HepG2 (cell line): ENCODE results near the gene AP4M1. TPM values are rescaled to one million over a fixed set of nuclear protein-coding genes. Genes with fewer than 3 reads are reported as not detected.

Experiments
- CREB1 ChIP-seq, 2 experiments: fragments of 450-650 bp in 1 of 2; IDR thresholded peaks; 2 replicates each; pipeline ENCODE4 v1.6.1; 2016 to 2017; ENCODE audit warnings: control low read depth in 1 of 2, mild to moderate bottlenecking in 1 of 2, missing compliant biosample characterization in 1 of 2, missing genetic modification characterization in 1 of 2
- DR1 ChIP-seq: sonication (generic); formaldehyde crosslinking; IDR thresholded peaks from 2 replicates; pipeline ENCODE4 v1.8.0; 2021; ENCODE audit warnings: mild to moderate bottlenecking, missing genetic modification reagents, inconsistent platforms
- GTF2F1 ChIP-seq: fragments of 150-350 bp; IDR thresholded peaks from 2 replicates; pipeline ENCODE4 v1.6.1; 2014; ENCODE audit warnings: low read length
- KAT8 ChIP-seq: IDR thresholded peaks from 2 replicates; pipeline ENCODE4 v1.6.1; 2016; ENCODE audit warnings: missing genetic modification reagents, missing compliant biosample characterization
- MAF1 ChIP-seq: sonication (generic); formaldehyde crosslinking; IDR thresholded peaks from 2 replicates; pipeline ENCODE4 v1.5.0; 2020; ENCODE audit warnings: missing genetic modification reagents, borderline replicate concordance
- PHF21A ChIP-seq: sonication (generic); formaldehyde crosslinking; IDR thresholded peaks from 2 replicates; pipeline ENCODE4 v1.5.0; 2020; ENCODE audit warnings: mild to moderate bottlenecking, missing genetic modification reagents
- SP1 ChIP-seq, 2 experiments: fragments of 450-650 bp in 1 of 2; sonication (generic) in 1 of 2; formaldehyde crosslinking in 1 of 2; IDR thresholded peaks; 2 replicates each; pipeline versions ENCODE4 v1.4.0 to v1.6.1; 2016 to 2020; ENCODE audit warnings: missing genetic modification reagents in 1 of 2
- SSRP1 ChIP-seq: IDR thresholded peaks from 2 replicates; pipeline ENCODE4 v1.6.1; 2016; ENCODE audit warnings: control low read depth
- TARDBP ChIP-seq: sonication (generic); formaldehyde crosslinking; IDR thresholded peaks from 2 replicates; pipeline ENCODE4 v1.8.0; 2022; ENCODE audit warnings: mild to moderate bottlenecking, missing genetic modification reagents
- ZNF264 ChIP-seq: sonication (generic); formaldehyde crosslinking; IDR thresholded peaks from 2 replicates; pipeline ENCODE4 v1.4.0; 2020; ENCODE audit warnings: missing genetic modification reagents
- ZNF75D ChIP-seq: sonication (generic); formaldehyde crosslinking; IDR thresholded peaks from 2 replicates; pipeline ENCODE4 v1.8.1; 2023; ENCODE audit warnings: missing genetic modification reagents, mild to moderate bottlenecking, borderline replicate concordance
- polyA plus RNA-seq, 8 experiments: library from polyadenylated mRNA; depleted of rRNA in 3 of 8; stranded (reverse) in 7 of 8; unstranded in 1 of 8; fragments of >200 nt; fragmentation: Illumina TruSeq in 4 of 8; extraction: Trizol in 4 of 8; gene quantifications; 2 replicates each; pipeline versions ENCODE4 v1.2.1 to v1.2.3, GENCODE V29; 2011 to 2016; ENCODE audit warnings: low read depth in 4 of 8, missing spikeins in 1 of 8, mixed read lengths in 1 of 8; ENCODE audit not compliant: insufficient read depth in 1 of 8
- total RNA-seq, 5 experiments: library from RNA; depleted of rRNA; stranded (reverse); fragments of >200 nt; fragmentation: Illumina TruSeq; extraction: Trizol; gene quantifications; 2 replicates each; pipeline ENCODE4 v1.2.3, GENCODE V29; 2016; ENCODE audit warnings: low read depth in 1 of 5
- TF ChIP-seq, protein P1 (sequence below): sonication (generic); formaldehyde crosslinking; conservative IDR thresholded peaks from 2 replicates; pipeline ENCODE4 v1.8.1; 2023; ENCODE audit warnings: missing genetic modification reagents
- TF ChIP-seq, protein P2 (sequence below): sonication (generic); formaldehyde crosslinking; IDR thresholded peaks from 2 replicates; pipeline ENCODE4 v1.4.0; 2020; ENCODE audit warnings: mild to moderate bottlenecking, missing genetic modification reagents
- TF ChIP-seq, protein P3 (sequence below): sonication (generic); formaldehyde crosslinking; IDR thresholded peaks from 2 replicates; pipeline ENCODE4 v1.4.0; 2020; ENCODE audit warnings: missing genetic modification reagents
- TF ChIP-seq, protein P4 (sequence below), 2 experiments: sonication (generic) in 1 of 2; formaldehyde crosslinking in 1 of 2; IDR thresholded peaks; 2 replicates each; pipeline versions ENCODE4 v1.4.0 to v1.6.1; 2016 to 2020; ENCODE audit warnings: borderline replicate concordance in 1 of 2, low read depth in 1 of 2, mild to moderate bottlenecking in 1 of 2, missing genetic modification reagents in 1 of 2

The AP4M1 gene
- total and polyA plus RNA-seq, 2 of the 13 experiments (the other 11 are each of a cell fraction or from before 2014, with no cell fraction given), result 6.3 to 9.7 TPM

DNA sequence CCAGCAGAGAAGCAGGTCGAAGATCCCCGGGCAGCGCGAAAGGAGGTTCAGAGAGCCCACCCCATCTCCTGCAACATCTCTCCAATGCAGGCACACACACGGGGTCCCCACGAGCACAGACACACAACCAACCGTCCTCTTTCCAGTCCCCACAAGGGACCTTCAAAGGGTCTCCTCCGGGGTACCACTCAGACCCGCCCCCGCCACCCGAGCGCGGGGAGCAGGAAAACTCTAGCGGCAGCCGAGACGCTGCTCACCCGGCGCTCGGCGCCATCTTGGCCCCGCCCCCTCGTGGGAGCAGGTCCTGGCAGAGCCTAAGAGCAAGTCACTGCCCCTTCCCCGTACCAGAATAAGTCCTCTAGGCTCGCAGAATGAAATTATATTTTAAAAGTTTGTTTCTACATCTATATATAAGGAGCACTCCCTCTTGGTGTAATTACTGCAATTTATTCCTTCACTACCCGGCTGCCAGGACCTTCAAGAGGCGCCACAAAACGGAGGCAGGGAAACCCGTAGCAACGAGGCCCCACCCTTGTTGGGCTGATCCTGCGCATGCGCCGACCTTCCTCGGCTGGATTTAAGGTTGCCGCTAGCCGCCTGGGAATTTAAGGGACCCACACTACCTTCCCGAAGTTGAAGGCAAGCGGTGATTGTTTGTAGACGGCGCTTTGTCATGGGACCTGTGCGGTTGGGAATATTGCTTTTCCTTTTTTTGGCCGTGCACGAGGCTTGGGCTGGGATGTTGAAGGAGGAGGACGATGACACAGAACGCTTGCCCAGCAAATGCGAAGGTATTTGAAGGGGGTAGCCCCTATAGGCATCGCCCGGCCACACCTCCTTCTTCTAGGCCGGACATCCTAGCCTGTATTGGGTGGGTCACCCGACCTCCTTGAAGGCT lies 17.9 kb downstream of the AP4M1 start, which contains the start of the genes CNPY4 and TAF6 (continued):
- TF ChIP-seq, protein P1, sequence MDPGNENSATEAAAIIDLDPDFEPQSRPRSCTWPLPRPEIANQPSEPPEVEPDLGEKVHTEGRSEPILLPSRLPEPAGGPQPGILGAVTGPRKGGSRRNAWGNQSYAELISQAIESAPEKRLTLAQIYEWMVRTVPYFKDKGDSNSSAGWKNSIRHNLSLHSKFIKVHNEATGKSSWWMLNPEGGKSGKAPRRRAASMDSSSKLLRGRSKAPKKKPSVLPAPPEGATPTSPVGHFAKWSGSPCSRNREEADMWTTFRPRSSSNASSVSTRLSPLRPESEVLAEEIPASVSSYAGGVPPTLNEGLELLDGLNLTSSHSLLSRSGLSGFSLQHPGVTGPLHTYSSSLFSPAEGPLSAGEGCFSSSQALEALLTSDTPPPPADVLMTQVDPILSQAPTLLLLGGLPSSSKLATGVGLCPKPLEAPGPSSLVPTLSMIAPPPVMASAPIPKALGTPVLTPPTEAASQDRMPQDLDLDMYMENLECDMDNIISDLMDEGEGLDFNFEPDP, result 0 out of 2 replicates have a peak, but pooled peaks have one; percentile 63
- TF ChIP-seq GTF2F1, result no peak
- TF ChIP-seq ZNF75D (CRISPR knock-in tag), result peak; percentile 85; the same call in 1 of the 2 replicates
- TF ChIP-seq CREB1 (IDR thresholded peaks at IDR 0.05), result no peak
- no peak for TF ChIP-seq CREB1 (CRISPR knock-in tag; IDR thresholded peaks at IDR 0.05)
- TF ChIP-seq, protein P2, sequence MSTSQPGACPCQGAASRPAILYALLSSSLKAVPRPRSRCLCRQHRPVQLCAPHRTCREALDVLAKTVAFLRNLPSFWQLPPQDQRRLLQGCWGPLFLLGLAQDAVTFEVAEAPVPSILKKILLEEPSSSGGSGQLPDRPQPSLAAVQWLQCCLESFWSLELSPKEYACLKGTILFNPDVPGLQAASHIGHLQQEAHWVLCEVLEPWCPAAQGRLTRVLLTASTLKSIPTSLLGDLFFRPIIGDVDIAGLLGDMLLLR (CRISPR knock-in tag), result no peak
- peak; percentile 31; the same call in 1 of the 2 replicates for TF ChIP-seq TARDBP (CRISPR knock-in tag)
- TF ChIP-seq SP1 (IDR thresholded peaks at IDR 0.05), result no peak
- TF ChIP-seq SP1 (CRISPR knock-in tag; IDR thresholded peaks at IDR 0.05), result peak; percentile 90
- no peak for TF ChIP-seq SSRP1 (CRISPR knock-in tag)
- TF ChIP-seq PHF21A (CRISPR knock-in tag), result 0 out of 2 replicates have a peak, but pooled peaks have one; percentile 42
- TF ChIP-seq, protein P3, sequence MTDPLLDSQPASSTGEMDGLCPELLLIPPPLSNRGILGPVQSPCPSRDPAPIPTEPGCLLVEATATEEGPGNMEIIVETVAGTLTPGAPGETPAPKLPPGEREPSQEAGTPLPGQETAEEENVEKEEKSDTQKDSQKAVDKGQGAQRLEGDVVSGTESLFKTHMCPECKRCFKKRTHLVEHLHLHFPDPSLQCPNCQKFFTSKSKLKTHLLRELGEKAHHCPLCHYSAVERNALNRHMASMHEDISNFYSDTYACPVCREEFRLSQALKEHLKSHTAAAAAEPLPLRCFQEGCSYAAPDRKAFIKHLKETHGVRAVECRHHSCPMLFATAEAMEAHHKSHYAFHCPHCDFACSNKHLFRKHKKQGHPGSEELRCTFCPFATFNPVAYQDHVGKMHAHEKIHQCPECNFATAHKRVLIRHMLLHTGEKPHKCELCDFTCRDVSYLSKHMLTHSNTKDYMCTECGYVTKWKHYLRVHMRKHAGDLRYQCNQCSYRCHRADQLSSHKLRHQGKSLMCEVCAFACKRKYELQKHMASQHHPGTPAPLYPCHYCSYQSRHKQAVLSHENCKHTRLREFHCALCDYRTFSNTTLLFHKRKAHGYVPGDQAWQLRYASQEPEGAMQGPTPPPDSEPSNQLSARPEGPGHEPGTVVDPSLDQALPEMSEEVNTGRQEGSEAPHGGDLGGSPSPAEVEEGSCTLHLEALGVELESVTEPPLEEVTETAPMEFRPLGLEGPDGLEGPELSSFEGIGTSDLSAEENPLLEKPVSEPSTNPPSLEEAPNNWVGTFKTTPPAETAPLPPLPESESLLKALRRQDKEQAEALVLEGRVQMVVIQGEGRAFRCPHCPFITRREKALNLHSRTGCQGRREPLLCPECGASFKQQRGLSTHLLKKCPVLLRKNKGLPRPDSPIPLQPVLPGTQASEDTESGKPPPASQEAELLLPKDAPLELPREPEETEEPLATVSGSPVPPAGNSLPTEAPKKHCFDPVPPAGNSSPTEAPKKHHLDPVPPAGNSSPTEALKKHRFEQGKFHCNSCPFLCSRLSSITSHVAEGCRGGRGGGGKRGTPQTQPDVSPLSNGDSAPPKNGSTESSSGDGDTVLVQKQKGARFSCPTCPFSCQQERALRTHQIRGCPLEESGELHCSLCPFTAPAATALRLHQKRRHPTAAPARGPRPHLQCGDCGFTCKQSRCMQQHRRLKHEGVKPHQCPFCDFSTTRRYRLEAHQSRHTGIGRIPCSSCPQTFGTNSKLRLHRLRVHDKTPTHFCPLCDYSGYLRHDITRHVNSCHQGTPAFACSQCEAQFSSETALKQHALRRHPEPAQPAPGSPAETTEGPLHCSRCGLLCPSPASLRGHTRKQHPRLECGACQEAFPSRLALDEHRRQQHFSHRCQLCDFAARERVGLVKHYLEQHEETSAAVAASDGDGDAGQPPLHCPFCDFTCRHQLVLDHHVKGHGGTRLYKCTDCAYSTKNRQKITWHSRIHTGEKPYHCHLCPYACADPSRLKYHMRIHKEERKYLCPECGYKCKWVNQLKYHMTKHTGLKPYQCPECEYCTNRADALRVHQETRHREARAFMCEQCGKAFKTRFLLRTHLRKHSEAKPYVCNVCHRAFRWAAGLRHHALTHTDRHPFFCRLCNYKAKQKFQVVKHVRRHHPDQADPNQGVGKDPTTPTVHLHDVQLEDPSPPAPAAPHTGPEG, result peak; percentile 26; the same call in 1 of the 2 replicates
- TF ChIP-seq ZNF264, result peak; percentile 53; the same call in 1 of the 2 replicates
- TF ChIP-seq, protein P4, sequence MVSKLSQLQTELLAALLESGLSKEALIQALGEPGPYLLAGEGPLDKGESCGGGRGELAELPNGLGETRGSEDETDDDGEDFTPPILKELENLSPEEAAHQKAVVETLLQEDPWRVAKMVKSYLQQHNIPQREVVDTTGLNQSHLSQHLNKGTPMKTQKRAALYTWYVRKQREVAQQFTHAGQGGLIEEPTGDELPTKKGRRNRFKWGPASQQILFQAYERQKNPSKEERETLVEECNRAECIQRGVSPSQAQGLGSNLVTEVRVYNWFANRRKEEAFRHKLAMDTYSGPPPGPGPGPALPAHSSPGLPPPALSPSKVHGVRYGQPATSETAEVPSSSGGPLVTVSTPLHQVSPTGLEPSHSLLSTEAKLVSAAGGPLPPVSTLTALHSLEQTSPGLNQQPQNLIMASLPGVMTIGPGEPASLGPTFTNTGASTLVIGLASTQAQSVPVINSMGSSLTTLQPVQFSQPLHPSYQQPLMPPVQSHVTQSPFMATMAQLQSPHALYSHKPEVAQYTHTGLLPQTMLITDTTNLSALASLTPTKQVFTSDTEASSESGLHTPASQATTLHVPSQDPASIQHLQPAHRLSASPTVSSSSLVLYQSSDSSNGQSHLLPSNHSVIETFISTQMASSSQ (IDR thresholded peaks at IDR 0.05; ENCODE audit: low read depth), result no peak
- TF ChIP-seq, protein P4 (CRISPR knock-in tag; IDR thresholded peaks at IDR 0.05; ENCODE audit: borderline replicate concordance), result peak; percentile 30; the same call in 1 of the 2 replicates
- 0 out of 2 replicates have a peak, but pooled peaks have one; percentile 53 for TF ChIP-seq MAF1 (CRISPR knock-in tag)
- TF ChIP-seq KAT8, result peak; percentile 79
- TF ChIP-seq DR1, result no peak; the same call in 1 of the 2 replicates
